Measurements from ENCODE around the gene TRIO.

The TRIO gene

DNA sequence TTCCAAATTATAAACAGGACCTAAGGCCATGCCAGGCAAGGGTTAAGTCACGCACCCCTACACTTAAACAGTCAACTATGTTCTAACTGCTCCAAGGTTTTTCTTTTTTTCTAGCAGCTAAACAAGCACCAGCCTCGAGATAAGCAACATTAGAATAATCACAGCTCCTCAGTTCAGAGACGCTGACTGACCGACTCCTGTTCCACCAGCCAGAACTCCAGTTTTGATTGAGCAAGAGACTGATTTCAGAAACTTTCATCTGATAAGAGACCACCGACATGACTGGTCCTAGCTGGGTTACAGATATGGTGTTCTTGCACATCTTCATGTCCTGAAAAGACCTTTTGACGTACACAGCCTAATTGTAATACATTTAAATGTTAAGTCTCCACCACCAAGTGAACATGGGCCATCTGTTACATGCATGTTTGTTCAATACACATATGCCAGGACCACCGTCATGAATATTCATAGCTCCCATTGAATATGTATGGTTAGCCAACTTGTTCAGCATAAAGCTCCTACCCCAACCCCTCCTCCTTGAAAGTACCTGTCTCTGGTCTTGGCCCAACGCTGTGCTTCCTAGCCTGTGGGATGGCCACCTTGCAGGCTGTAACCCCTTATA, 414.8 kb downstream of the TRIO start:
- DNase-seq (ENCODE audit: low read depth) = no peak

Data from ELR (cell line).